ENCODE results near the gene TMEM178A.

The TMEM178A gene

GRCh38 chr2:39682066-39682692 is 16.5 kb downstream of the TMEM178A start:
- DNase-seq = no peak

- no peak for DNase-seq
Observed at GRCh38 chr2:39683022-39683699, 17.4 kb downstream of the TMEM178A start.

- no peak for DNase-seq
Observed at GRCh38 chr2:39684464-39684863, 18.7 kb downstream of the TMEM178A start.

GRCh38 chr2:39685126-39685525 is 19.4 kb downstream of the TMEM178A start:
- DNase-seq = no peak

- no peak for DNase-seq
Observed at GRCh38 chr2:39686456-39686855, 20.7 kb downstream of the TMEM178A start.

- no peak for DNase-seq
Observed at GRCh38 chr2:39688181-39688580, 22.5 kb downstream of the TMEM178A start.

- no peak for DNase-seq
Observed at GRCh38 chr2:39689272-39689841, 23.6 kb downstream of the TMEM178A start.

- no peak for DNase-seq
Observed at GRCh38 chr2:39689876-39690275, 24.2 kb downstream of the TMEM178A start.

GRCh38 chr2:39693245-39693644 is 27.5 kb downstream of the TMEM178A start:
- no peak for DNase-seq

- no peak for DNase-seq
Observed at GRCh38 chr2:39696101-39696553, 30.4 kb downstream of the TMEM178A start.

GRCh38 chr2:39696838-39697237 is 31.1 kb downstream of the TMEM178A start:
- DNase-seq = no peak

GRCh38 chr2:39697454-39697853 is 31.7 kb downstream of the TMEM178A start:
- DNase-seq = no peak

- no peak for DNase-seq
Observed at GRCh38 chr2:39701137-39701536, 35.4 kb downstream of the TMEM178A start.

- DNase-seq = no peak
Observed at GRCh38 chr2:39703181-39703872, 37.6 kb downstream of the TMEM178A start.

- no peak for DNase-seq
Observed at GRCh38 chr2:39704540-39704939, 38.8 kb downstream of the TMEM178A start.

GRCh38 chr2:39705638-39706037 is 39.9 kb downstream of the TMEM178A start:
- no peak for DNase-seq

GRCh38 chr2:39706312-39706711 is 40.6 kb downstream of the TMEM178A start:
- no peak for DNase-seq

- no peak for DNase-seq
Observed at GRCh38 chr2:39706945-39707344, 41.2 kb downstream of the TMEM178A start.

- DNase-seq = no peak
Observed at GRCh38 chr2:39708003-39708402, 42.3 kb downstream of the TMEM178A start.

- DNase-seq = no peak
Observed at GRCh38 chr2:39710807-39711206, 45.1 kb downstream of the TMEM178A start.

GRCh38 chr2:39712953-39713352 is 47.2 kb downstream of the TMEM178A start:
- DNase-seq = no peak

GRCh38 chr2:39715095-39715494 is 49.4 kb downstream of the TMEM178A start:
- no peak for DNase-seq

GRCh38 chr2:39715822-39716221 is 50.1 kb downstream of the TMEM178A start:
- no peak for DNase-seq

GRCh38 chr2:39717067-39717466 is 51.4 kb downstream of the TMEM178A start:
- no peak for DNase-seq
